Mesendoderm (in vitro differentiated cells): Measurements from ENCODE around the gene EAF1.

Experiments used
- DNase-seq: peaks from one replicate; pipeline ENCODE4 v3.0.0; 2013
- H2AK5ac ChIP-seq: 2 replicates; pipeline ENCODE4 v1.6.1; 2013; ENCODE audit warnings: low read length, inconsistent platforms
- H2BK120ac ChIP-seq: 2 replicates; pipeline ENCODE4 v1.6.1; 2013; ENCODE audit warnings: low read depth, mild to moderate bottlenecking, low read length, moderate library complexity, mixed read lengths
- H2BK15ac ChIP-seq: replicated peaks from 2 replicates; pipeline ENCODE4 v1.6.1; 2013; ENCODE audit warnings: low read depth, mild to moderate bottlenecking, moderate library complexity
- H2BK5ac ChIP-seq: 2 replicates; pipeline ENCODE4 v1.6.1; 2013; ENCODE audit warnings: low read length, inconsistent platforms
- H3K18ac ChIP-seq: 2 replicates; pipeline ENCODE4 v1.6.1; 2013; ENCODE audit warnings: mild to moderate bottlenecking, low read length, mixed read lengths
- H3K23ac ChIP-seq: one replicate; pipeline ENCODE4 v1.6.1; 2013; ENCODE audit warnings: low read length
- H3K27ac ChIP-seq: 2 replicates; pipeline ENCODE4 v1.5.1; 2013; ENCODE audit warnings: low read depth, mild to moderate bottlenecking, inconsistent platforms, low read length, moderate library complexity
- H3K27me3 ChIP-seq: 2 replicates; pipeline ENCODE4 v1.6.1; 2013; ENCODE audit warnings: low read length, control low read depth, mild to moderate bottlenecking, inconsistent platforms; ENCODE audit not compliant: insufficient read depth, poor library complexity
- H3K36me3 ChIP-seq: 2 replicates; pipeline ENCODE4 v1.6.1; 2013; ENCODE audit warnings: low read length, inconsistent platforms; ENCODE audit not compliant: control insufficient read depth, insufficient read depth
- H3K4ac ChIP-seq: one replicate; pipeline ENCODE4 v1.6.1; 2013; ENCODE audit warnings: low read depth, mild to moderate bottlenecking, low read length, moderate library complexity
- H3K4me1 ChIP-seq: 2 replicates; pipeline ENCODE4 v1.6.1; 2013; ENCODE audit warnings: low read depth, low read length, inconsistent platforms; ENCODE audit not compliant: control insufficient read depth
- H3K4me2 ChIP-seq: 2 replicates; pipeline ENCODE4 v1.6.1; 2013; ENCODE audit warnings: low read length
- H3K4me3 ChIP-seq: 2 replicates; pipeline ENCODE4 v1.5.1; 2013; ENCODE audit warnings: mild to moderate bottlenecking, low read length
- H3K56ac ChIP-seq: one replicate; pipeline ENCODE4 v1.6.1; 2013; ENCODE audit warnings: low read length
- H3K79me1 ChIP-seq: 2 replicates; pipeline ENCODE4 v1.6.1; 2013; ENCODE audit warnings: low read length, inconsistent platforms
- H3K79me2 ChIP-seq: 2 replicates; pipeline ENCODE4 v1.6.1; 2013; ENCODE audit warnings: mild to moderate bottlenecking, low read length; ENCODE audit not compliant: control insufficient read depth, insufficient read depth
- H3K9ac ChIP-seq: 2 replicates; pipeline ENCODE4 v1.6.1; 2013; ENCODE audit warnings: low read length, inconsistent platforms
- H4K5ac ChIP-seq: one replicate; pipeline ENCODE4 v1.6.1; 2013; ENCODE audit warnings: low read length
- H4K8ac ChIP-seq: one replicate; pipeline ENCODE4 v1.6.1; 2013; ENCODE audit warnings: low read depth, mild to moderate bottlenecking, control low read depth, low read length, moderate library complexity
- WGBS: extraction: QIAGEN DNeasy Blood & Tissue Kit; methylation state at CpG from one replicate; pipeline ENCODE4 v1.1.7; 2013; ENCODE audit warnings: low lambda C conversion rate, missing lambda C conversion rate; ENCODE audit not compliant: insufficient coverage; ENCODE audit errors: extremely low coverage; 5-methylcytosine and 5-hydroxymethylcytosine counted together

The EAF1 gene

GRCh38 chr3:15451216-15452113, 24.1 kb downstream of the EAF1 start:
- H3K79me2 ChIP-seq = no peaks in the 10 kb centered on the region
- H3K56ac ChIP-seq = no peak overlapping the region
- H3K18ac ChIP-seq = no peak overlapping the region
- DNase-seq = no peak
- H3K9ac ChIP-seq = no peak overlapping the region
- H3K4me1 ChIP-seq = no peaks in the 10 kb centered on the region
- H3K4me3 ChIP-seq = no peak overlapping the region
- no peak overlapping the region for H2BK120ac ChIP-seq
- no peaks in the 10 kb centered on the region for H3K27me3 ChIP-seq
- no peak overlapping the region for H3K27ac ChIP-seq
- no peak overlapping the region for H3K4ac ChIP-seq
- H3K23ac ChIP-seq = no peak overlapping the region
- H4K5ac ChIP-seq = no peak overlapping the region
- H2BK15ac ChIP-seq = no peak overlapping the region
- no peaks in the 10 kb centered on the region for H3K79me1 ChIP-seq
- H2BK5ac ChIP-seq = no peak overlapping the region
- H2AK5ac ChIP-seq = no peak overlapping the region
- no peaks in the 10 kb centered on the region for H3K36me3 ChIP-seq
- no peak overlapping the region for H3K4me2 ChIP-seq
- H4K8ac ChIP-seq = no peak overlapping the region
- no CpG with 5 or more reads among the region's 18 CpGs for WGBS

GRCh38 chr3:15452156-15452555, 24.8 kb downstream of the EAF1 start:
- Histone ChIP-seq H3K4ac (no peak overlapping the region), H4K8ac (no peak overlapping the region), H3K56ac (no peak overlapping the region), H3K4me3 (no peak overlapping the region), H2BK15ac (no peak overlapping the region), H2BK5ac (no peak overlapping the region), H3K23ac (no peak overlapping the region), H3K18ac (no peak overlapping the region), H2BK120ac (no peak overlapping the region), H3K4me1 (no peaks in the 10 kb centered on the region), H3K36me3 (no peaks in the 10 kb centered on the region), H3K27me3 (no peaks in the 10 kb centered on the region), H4K5ac (no peak overlapping the region), H3K9ac (no peak overlapping the region), H3K27ac (no peak overlapping the region), H3K4me2 (no peak overlapping the region), H3K79me2 (no peaks in the 10 kb centered on the region), H2AK5ac (no peak overlapping the region), H3K79me1 (no peaks in the 10 kb centered on the region)
- no CpG with 5 or more reads among the region's 9 CpGs for WGBS
- DNase-seq = no peak

- no peak overlapping the region for H2BK5ac ChIP-seq
- no peaks in the 10 kb centered on the region for H3K36me3 ChIP-seq
- no peak overlapping the region for H3K27ac ChIP-seq
- no peak overlapping the region for H3K23ac ChIP-seq
- no peak overlapping the region for H3K18ac ChIP-seq
- H3K27me3 ChIP-seq = no peaks in the 10 kb centered on the region
- H2BK120ac ChIP-seq = no peak overlapping the region
- H4K8ac ChIP-seq = no peak overlapping the region
- H4K5ac ChIP-seq = no peak overlapping the region
- H3K56ac ChIP-seq = no peak overlapping the region
- WGBS = no CpG with 5 or more reads among the region's 5 CpGs
- no peak for DNase-seq
- no peaks in the 10 kb centered on the region for H3K79me2 ChIP-seq
- no peak overlapping the region for H2BK15ac ChIP-seq
- H2AK5ac ChIP-seq = no peak overlapping the region
- no peaks in the 10 kb centered on the region for H3K4me1 ChIP-seq
- no peak overlapping the region for H3K4ac ChIP-seq
- H3K79me1 ChIP-seq = no peaks in the 10 kb centered on the region
- no peak overlapping the region for H3K9ac ChIP-seq
- H3K4me2 ChIP-seq = no peak overlapping the region
- H3K4me3 ChIP-seq = no peak overlapping the region
These were observed 25.6 kb downstream of the EAF1 start for GRCh38 chr3:15452961-15453360.

GRCh38 chr3:15453501-15453900, 26.1 kb downstream of the EAF1 start:
- no peaks in the 10 kb centered on the region for H3K27me3 ChIP-seq
- H3K23ac ChIP-seq = no peak overlapping the region
- H2BK15ac ChIP-seq = no peak overlapping the region
- no peak overlapping the region for H3K18ac ChIP-seq
- no peak overlapping the region for H2BK120ac ChIP-seq
- no peak overlapping the region for H3K4ac ChIP-seq
- no peak overlapping the region for H2BK5ac ChIP-seq
- H3K27ac ChIP-seq = no peak overlapping the region
- no peaks in the 10 kb centered on the region for H3K36me3 ChIP-seq
- H3K79me2 ChIP-seq = no peaks in the 10 kb centered on the region
- DNase-seq = no peak
- no peaks in the 10 kb centered on the region for H3K4me1 ChIP-seq
- no peak overlapping the region for H3K9ac ChIP-seq
- H3K56ac ChIP-seq = no peak overlapping the region
- WGBS = no CpG with 5 or more reads among the region's 8 CpGs
- H4K8ac ChIP-seq = no peak overlapping the region
- H2AK5ac ChIP-seq = no peak overlapping the region
- no peak overlapping the region for H4K5ac ChIP-seq
- H3K4me3 ChIP-seq = no peak overlapping the region
- no peaks in the 10 kb centered on the region for H3K79me1 ChIP-seq
- no peak overlapping the region for H3K4me2 ChIP-seq

- Histone ChIP-seq H3K79me2 (no peaks in the 10 kb centered on the region), H2BK120ac (no peak overlapping the region), H4K5ac (no peak overlapping the region), H3K27me3 (no peaks in the 10 kb centered on the region), H2BK15ac (no peak overlapping the region), H3K4me1 (no peaks in the 10 kb centered on the region), H3K4me2 (no peak overlapping the region), H3K79me1 (no peaks in the 10 kb centered on the region), H3K4me3 (no peak overlapping the region), H2AK5ac (no peak overlapping the region), H3K9ac (no peak overlapping the region), H2BK5ac (no peak overlapping the region), H3K56ac (no peak overlapping the region), H3K18ac (no peak overlapping the region), H3K4ac (no peak overlapping the region), H4K8ac (no peak overlapping the region), H3K36me3 (no peaks in the 10 kb centered on the region), H3K23ac (no peak overlapping the region), H3K27ac (no peak overlapping the region)
- WGBS = no CpG with 5 or more reads among the region's 9 CpGs
- no peak for DNase-seq
These were observed 26.7 kb downstream of the EAF1 start for GRCh38 chr3:15453991-15454625.
